Peyer's patch (tissue), 4 donors: Measurements from ENCODE around the gene DEK.

ENCODE experiments used
- POLR2A ChIP-seq, 2 donors: fragments of 450-650 bp; IDR thresholded peaks; one replicate each; pipeline ENCODE4 v1.5.1; 2017; ENCODE audit warnings: antibody characterized with exemption in 2 of 2, mild to moderate bottlenecking in 2 of 2, moderate library complexity in 2 of 2
- TF ChIP-seq, protein P1 (sequence below), 6 experiments: fragments of 450-650 bp in 4 of 6; fragments of 200-600 bp in 2 of 6; sonication (generic) in 1 of 6; IDR thresholded peaks; one replicate each; pipeline ENCODE4 v1.5.1; 2017 to 2019; ENCODE audit warnings: antibody characterized with exemption in 6 of 6, mild to moderate bottlenecking in 3 of 6, moderate library complexity in 1 of 6

DNA sequence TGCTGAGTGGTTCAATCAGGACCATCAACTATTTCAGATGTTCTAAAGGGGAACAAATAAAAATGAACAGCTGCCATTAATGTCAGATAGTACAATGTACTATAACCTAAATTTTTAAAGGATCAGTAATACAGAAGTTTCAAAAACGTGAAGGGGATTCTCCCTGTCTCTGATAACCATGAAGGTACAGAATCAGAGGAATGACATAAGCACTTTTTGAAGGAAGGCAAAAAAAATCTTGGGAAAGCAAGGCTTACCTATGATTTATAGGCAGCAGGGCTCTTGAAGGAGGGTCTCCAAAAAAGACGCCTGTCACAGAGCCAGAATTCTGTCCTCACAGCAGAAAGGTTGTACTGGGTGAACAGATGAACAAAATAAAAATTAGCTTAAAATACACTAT, 20.1 kb downstream of the DEK start:
- TF ChIP-seq, protein P1, sequence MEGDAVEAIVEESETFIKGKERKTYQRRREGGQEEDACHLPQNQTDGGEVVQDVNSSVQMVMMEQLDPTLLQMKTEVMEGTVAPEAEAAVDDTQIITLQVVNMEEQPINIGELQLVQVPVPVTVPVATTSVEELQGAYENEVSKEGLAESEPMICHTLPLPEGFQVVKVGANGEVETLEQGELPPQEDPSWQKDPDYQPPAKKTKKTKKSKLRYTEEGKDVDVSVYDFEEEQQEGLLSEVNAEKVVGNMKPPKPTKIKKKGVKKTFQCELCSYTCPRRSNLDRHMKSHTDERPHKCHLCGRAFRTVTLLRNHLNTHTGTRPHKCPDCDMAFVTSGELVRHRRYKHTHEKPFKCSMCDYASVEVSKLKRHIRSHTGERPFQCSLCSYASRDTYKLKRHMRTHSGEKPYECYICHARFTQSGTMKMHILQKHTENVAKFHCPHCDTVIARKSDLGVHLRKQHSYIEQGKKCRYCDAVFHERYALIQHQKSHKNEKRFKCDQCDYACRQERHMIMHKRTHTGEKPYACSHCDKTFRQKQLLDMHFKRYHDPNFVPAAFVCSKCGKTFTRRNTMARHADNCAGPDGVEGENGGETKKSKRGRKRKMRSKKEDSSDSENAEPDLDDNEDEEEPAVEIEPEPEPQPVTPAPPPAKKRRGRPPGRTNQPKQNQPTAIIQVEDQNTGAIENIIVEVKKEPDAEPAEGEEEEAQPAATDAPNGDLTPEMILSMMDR (IDR thresholded peaks at IDR 0.05): no peak
- TF ChIP-seq POLR2A (IDR thresholded peaks at IDR 0.05): no peak
